Measurements from ENCODE around the gene TRIM29. TPM values are rescaled to one million over a fixed set of nuclear protein-coding genes. Genes with fewer than 3 reads are reported as not detected.
A peak's percentile ranks its signal among the peaks of the same experiment; 100 is the strongest.

Gene TRIM29
- total and polyA plus RNA-seq, 2 experiments from 2014 or later: 0.28 TPM; not detected in 1

GRCh38 chr11:120172054-120172911 lies 34.4 kb upstream of the TRIM29 start:
- Mint-ChIP-seq H3K4me1 (peaks cover 4% of the 10 kb centered on the region; the same call in 2 of the 3 replicates), H3K27ac (no peak overlapping the region), H3K9me3 (no peaks in the 10 kb centered on the region), H3K27me3 (ENCODE audit: insufficient read depth, low read depth, poor library complexity) (peaks cover 52% of the 10 kb centered on the region), H3K36me3 (ENCODE audit: low read depth) (no peaks in the 10 kb centered on the region), H3K4me3 (no peak overlapping the region)
- Histone ChIP-seq H3K4me2 (no peak overlapping the region), H3K9me2 (ENCODE audit: insufficient read depth) (no peaks in the 10 kb centered on the region), H3K4me3 (no peak overlapping the region), H2AFZ (no peak overlapping the region), H3F3A (replicated peaks; ENCODE audit: low read depth) (no peaks in the 10 kb centered on the region), H3K27ac (ENCODE audit: low read depth) (no peak overlapping the region), H4K20me1 (replicated peaks; ENCODE audit: insufficient read depth) (no peaks in the 10 kb centered on the region), H3K36me3 (ENCODE audit: insufficient read depth) (no peaks in the 10 kb centered on the region), H3K79me2 (replicated peaks; ENCODE audit: insufficient read depth) (no peaks in the 10 kb centered on the region), H3K27me3 (ENCODE audit: insufficient read depth) (peaks cover 65% of the 10 kb centered on the region), H3K4me1 (ENCODE audit: insufficient read depth) (peaks cover 6% of the 10 kb centered on the region; the same call in 1 of the 2 replicates)
- peak; percentile 92 for DNase-seq (ENCODE audit: low spot score)
- TF ChIP-seq ZNF462 (CRISPR knock-in tag; IDR thresholded peaks at IDR 0.05): no peak
- TF ChIP-seq, protein P1, sequence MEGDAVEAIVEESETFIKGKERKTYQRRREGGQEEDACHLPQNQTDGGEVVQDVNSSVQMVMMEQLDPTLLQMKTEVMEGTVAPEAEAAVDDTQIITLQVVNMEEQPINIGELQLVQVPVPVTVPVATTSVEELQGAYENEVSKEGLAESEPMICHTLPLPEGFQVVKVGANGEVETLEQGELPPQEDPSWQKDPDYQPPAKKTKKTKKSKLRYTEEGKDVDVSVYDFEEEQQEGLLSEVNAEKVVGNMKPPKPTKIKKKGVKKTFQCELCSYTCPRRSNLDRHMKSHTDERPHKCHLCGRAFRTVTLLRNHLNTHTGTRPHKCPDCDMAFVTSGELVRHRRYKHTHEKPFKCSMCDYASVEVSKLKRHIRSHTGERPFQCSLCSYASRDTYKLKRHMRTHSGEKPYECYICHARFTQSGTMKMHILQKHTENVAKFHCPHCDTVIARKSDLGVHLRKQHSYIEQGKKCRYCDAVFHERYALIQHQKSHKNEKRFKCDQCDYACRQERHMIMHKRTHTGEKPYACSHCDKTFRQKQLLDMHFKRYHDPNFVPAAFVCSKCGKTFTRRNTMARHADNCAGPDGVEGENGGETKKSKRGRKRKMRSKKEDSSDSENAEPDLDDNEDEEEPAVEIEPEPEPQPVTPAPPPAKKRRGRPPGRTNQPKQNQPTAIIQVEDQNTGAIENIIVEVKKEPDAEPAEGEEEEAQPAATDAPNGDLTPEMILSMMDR (conservative IDR thresholded peaks at IDR 0.05; ENCODE audit: low read depth in 2 of 2): peak; percentile 70 to 97
- no peak for TF ChIP-seq NANOG (IDR thresholded peaks at IDR 0.05; ENCODE audit: borderline replicate concordance)
- no peak for TF ChIP-seq STAT1 (IDR thresholded peaks at IDR 0.05; ENCODE audit: unreplicated experiment)
- peak; percentile 62 for ATAC-seq
